Calu3 (cell line): ENCODE results near the gene GTF2H2C. TPM values are rescaled to one million over a fixed set of nuclear protein-coding genes. Genes with fewer than 3 reads are reported as not detected.
A peak's percentile ranks its signal among the peaks of the same experiment; 100 is the strongest.

Experiments
- BruUV-seq: library from RNA; stranded (reverse); fragments of 400-500 nt; replicated peaks from 2 replicates; lab custom pipeline; 2021; lab: Mats Ljungman, UMichigan
- CTCF ChIA-PET: fragments of 300-600 bp; sonication (Branson Sonifier 250); formaldehyde crosslinking; loops from one replicate; lab custom pipeline; 2022; ENCODE audit warnings: antibody characterized with exemption; lab: Charles Lee
- DNase-seq: peaks from one replicate; pipeline ENCODE4 v3.0.0; 2022
- H3K27ac Mint-ChIP-seq: one replicate; pipeline ENCODE4 v1.8.0; 2022; ENCODE audit warnings: mixed read lengths; ENCODE audit not compliant: unreplicated experiment
- H3K27me3 Mint-ChIP-seq: one replicate; pipeline ENCODE4 v1.8.0; 2022; ENCODE audit warnings: mixed read lengths; ENCODE audit not compliant: unreplicated experiment
- H3K36me3 Mint-ChIP-seq: one replicate; pipeline ENCODE4 v1.8.0; 2022; ENCODE audit warnings: mild to moderate bottlenecking, moderate library complexity, mixed read lengths; ENCODE audit not compliant: insufficient read depth, unreplicated experiment
- H3K4me1 Mint-ChIP-seq: one replicate; pipeline ENCODE4 v1.8.0; 2022; ENCODE audit warnings: mild to moderate bottlenecking, low read depth, mixed read lengths; ENCODE audit not compliant: unreplicated experiment
- H3K4me3 Mint-ChIP-seq: one replicate; pipeline ENCODE4 v1.8.0; 2022; ENCODE audit warnings: mild to moderate bottlenecking, low read depth, moderate library complexity, mixed read lengths; ENCODE audit not compliant: unreplicated experiment
- H3K9me3 Mint-ChIP-seq: one replicate; pipeline ENCODE4 v1.8.0; 2022; ENCODE audit warnings: low read depth, mixed read lengths; ENCODE audit not compliant: unreplicated experiment
- CTCF ChIP-seq: fragments of 200-600 bp; IDR thresholded peaks from one replicate; pipeline ENCODE4 v1.8.0; 2022; ENCODE audit warnings: antibody characterized with exemption; ENCODE audit not compliant: unreplicated experiment
- intact Hi-C: fragments of 100-400 bp; cut with micrococcal nuclease; formaldehyde crosslinking; loops from one replicate; pipeline ENCODE4 v1.10.0; 2022; ENCODE audit not compliant: unreplicated experiment
- total RNA-seq: library from RNA; stranded (reverse); gene quantifications from 2 replicates; pipeline ENCODE4 v1.2.3, GENCODE V29; 2022

GTF2H2C gene
- total RNA-seq, 1 experiment from 2014 or later, result 28.8 TPM

- CTCF ChIA-PET, result no interaction called here
- no TSS peak for BruUV-seq
- no peaks in the 10 kb centered on the region for H3K9me3 Mint-ChIP-seq
- intact Hi-C loops, result no loop called here
- no peak for TF ChIP-seq CTCF
- no peak overlapping the region for H3K4me3 Mint-ChIP-seq
- no peaks in the 10 kb centered on the region for H3K27me3 Mint-ChIP-seq
- H3K27ac Mint-ChIP-seq, result no peak overlapping the region
- DNase-seq, result no peak
- peaks cover 40% of the 10 kb centered on the region for H3K36me3 Mint-ChIP-seq
- H3K4me1 Mint-ChIP-seq, result peaks cover 36% of the 10 kb centered on the region
Observed at GRCh38 chr5:69525490-69525889, 34.5 kb upstream of the GTF2H2C start.

- H3K9me3 Mint-ChIP-seq, result no peaks in the 10 kb centered on the region
- no peak for TF ChIP-seq CTCF
- no peak for DNase-seq
- H3K27ac Mint-ChIP-seq, result no peak overlapping the region
- intact Hi-C loops, result no loop called here
- H3K4me3 Mint-ChIP-seq, result no peak overlapping the region
- H3K4me1 Mint-ChIP-seq, result peaks cover 38% of the 10 kb centered on the region
- CTCF ChIA-PET, result interaction anchor here (1.5 kb wide), 1 partner anchor 9 kb away, joined by 4 read pairs; no protein-coding TSS in a partner anchor
- no peaks in the 10 kb centered on the region for H3K27me3 Mint-ChIP-seq
- BruUV-seq, result no TSS peak
- H3K36me3 Mint-ChIP-seq, result peaks cover 37% of the 10 kb centered on the region
Observed at GRCh38 chr5:69526660-69527059, 33.3 kb upstream of the GTF2H2C start.

- Mint-ChIP-seq H3K27ac (peak overlapping the region; percentile 84), H3K9me3 (no peaks in the 10 kb centered on the region), H3K36me3 (peaks cover 37% of the 10 kb centered on the region), H3K4me1 (peaks cover 32% of the 10 kb centered on the region), H3K27me3 (no peaks in the 10 kb centered on the region), H3K4me3 (no peak overlapping the region)
- BruUV-seq, result no TSS peak
- intact Hi-C loops, result no loop called here
- TF ChIP-seq CTCF, result no peak
- CTCF ChIA-PET, result interaction anchor here (0.6 to 1.5 kb wide), 2 partner anchors 10 to 119 kb away, joined by 4 to 6 read pairs; no protein-coding TSS in a partner anchor
- DNase-seq, result no peak
Observed at GRCh38 chr5:69527128-69527770, 32.7 kb upstream of the GTF2H2C start.

GRCh38 chr5:69528035-69528434, 32.0 kb upstream of the GTF2H2C start:
- Mint-ChIP-seq H3K27ac (peak overlapping the region; percentile 84), H3K36me3 (peaks cover 37% of the 10 kb centered on the region), H3K9me3 (no peaks in the 10 kb centered on the region), H3K4me3 (peak overlapping the region; percentile 20), H3K4me1 (peaks cover 31% of the 10 kb centered on the region), H3K27me3 (no peaks in the 10 kb centered on the region)
- intact Hi-C loops, result no loop called here
- CTCF ChIA-PET, result interaction anchor here (0.9 kb wide), 1 partner anchor 10 kb away, joined by 4 read pairs; no protein-coding TSS in a partner anchor
- TF ChIP-seq CTCF, result no peak
- peak; percentile 15 for DNase-seq
- BruUV-seq, result no TSS peak
